ENCODE results near the gene C11orf21.

GRCh38 chr11:2267306-2267850, 34.3 kb downstream of the C11orf21 start:
- TF ChIP-seq YY1 (IDR thresholded peaks at IDR 0.05; ENCODE audit: insufficient read depth, insufficient read length) (no peak), ZNF274 (IDR thresholded peaks at IDR 0.05; ENCODE audit: low read depth, low read length) (no peak), SUZ12 (IDR thresholded peaks at IDR 0.05; ENCODE audit: extremely low read depth, insufficient read depth, insufficient read length) (no peak)

All from NT2/D1 (cell line).